Measurements from ENCODE around the gene EML5.

The EML5 gene

GRCh38 chr14:88612981-88613380 is 179.8 kb downstream of the EML5 start:
- DNase-seq = no peak

GRCh38 chr14:88611878-88612277 is 180.9 kb downstream of the EML5 start:
- no peak for DNase-seq

DNA sequence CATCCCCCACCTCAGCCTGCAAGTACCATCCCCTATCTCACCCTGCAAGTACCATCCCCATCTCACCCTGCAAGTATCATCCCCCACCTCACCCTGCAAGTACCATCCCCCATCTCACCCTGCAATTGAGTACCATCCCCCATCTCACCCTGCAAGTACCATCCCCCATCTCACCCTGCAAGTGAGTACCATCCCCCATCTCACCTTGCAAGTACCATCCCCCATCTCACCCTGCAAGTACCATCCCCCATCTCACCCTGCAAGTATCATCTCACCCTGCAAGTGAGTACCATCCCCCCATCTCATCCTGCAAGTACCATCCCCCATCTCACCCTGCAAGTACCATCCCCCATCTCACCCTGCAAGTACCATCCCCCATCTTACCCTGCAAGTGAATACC is 184.9 kb downstream of the EML5 start:
- DNase-seq = no peak

DNA sequence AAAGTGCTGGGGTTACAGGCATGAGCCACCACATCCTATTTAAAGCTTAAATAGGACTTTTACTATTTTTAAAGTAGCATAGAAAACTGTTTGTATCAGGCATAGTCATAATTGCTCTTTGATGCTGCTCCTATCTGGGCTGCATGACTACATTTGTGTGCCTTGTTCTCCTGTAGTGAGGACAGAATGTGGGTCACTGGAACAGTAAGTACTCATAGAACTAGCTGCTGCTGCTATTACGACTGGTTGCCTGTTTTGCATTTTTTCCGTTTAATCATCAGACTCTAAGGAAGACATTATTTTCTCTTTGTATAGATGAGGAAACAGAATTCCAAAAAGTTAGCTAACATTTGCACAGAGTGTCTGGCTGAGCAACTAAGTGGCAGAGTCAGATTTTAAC is 187.2 kb downstream of the EML5 start:
- no peak for DNase-seq

DNA sequence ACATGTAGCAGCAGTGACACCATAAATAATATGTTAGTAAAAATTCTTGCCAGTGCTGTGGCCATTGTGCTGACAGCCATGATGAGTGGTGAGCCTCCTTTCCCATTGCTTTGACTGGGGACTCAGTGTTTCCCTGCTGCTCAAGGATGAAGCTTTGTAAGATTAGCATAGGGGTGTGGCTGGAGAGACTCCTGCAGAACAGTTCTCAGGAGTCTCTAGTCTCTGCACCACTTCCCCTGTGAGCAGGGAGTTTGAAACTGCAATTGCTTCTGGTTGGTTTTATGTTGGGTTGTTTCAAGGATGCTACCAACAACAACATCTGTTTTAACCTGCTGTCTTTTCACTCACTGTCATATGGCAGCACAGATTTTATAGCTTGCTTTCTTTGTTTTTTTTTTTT is 188.5 kb downstream of the EML5 start:
- no peak for DNase-seq

- DNase-seq = no peak
Observed at GRCh38 chr14:88599761-88600439, 192.9 kb downstream of the EML5 start.

DNA sequence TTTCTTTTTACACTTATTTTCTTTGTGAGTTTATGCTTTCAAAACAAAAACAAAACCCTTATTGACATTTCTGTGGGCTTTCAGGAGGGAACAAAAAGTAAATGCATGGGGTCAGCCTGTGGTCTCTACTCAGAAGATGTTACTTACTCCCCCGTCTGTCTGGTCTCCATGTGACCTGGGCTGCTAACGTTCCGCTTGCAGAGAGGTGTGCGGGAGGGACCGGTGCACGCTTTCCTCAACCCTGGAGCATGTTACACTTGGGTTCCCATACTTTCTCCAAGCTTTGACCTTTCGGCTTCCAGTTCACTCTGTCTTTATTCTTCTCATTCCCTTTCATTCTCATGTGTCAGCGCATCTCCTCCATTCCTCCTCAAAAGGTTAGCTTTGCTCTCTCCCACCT is 193.4 kb downstream of the EML5 start:
- DNase-seq = no peak

GRCh38 chr14:88598097-88598675 is 194.6 kb downstream of the EML5 start:
- no peak for DNase-seq

- DNase-seq = no peak
Observed at GRCh38 chr14:88597601-88598000, 195.2 kb downstream of the EML5 start.

- DNase-seq = no peak
Observed at GRCh38 chr14:88597038-88597437, 195.7 kb downstream of the EML5 start.

DNA sequence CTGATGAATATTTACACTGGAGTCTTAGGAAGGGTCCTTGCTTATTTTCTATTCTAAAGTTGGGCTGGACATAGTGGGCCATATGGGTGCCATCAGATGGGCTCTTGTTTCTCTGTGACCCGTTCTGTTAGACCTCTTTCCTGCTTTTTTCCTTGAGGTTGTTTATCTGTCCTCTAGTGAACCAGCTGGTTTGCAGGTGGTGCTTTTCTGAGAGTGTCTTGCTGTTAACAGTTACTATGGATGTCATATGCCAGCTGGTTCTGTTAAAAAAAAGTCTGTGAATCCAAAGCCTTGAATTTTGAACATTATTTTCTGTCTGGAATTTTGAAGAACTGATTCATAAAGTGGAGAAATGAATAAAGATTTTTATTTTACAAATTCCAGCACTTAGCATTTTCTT is 200.7 kb downstream of the EML5 start:
- DNase-seq = no peak

GRCh38 chr14:88590173-88590572 is 202.6 kb downstream of the EML5 start:
- DNase-seq = no peak

GRCh38 chr14:88588081-88588480 is 204.7 kb downstream of the EML5 start:
- DNase-seq = no peak

GRCh38 chr14:88584451-88584850 is 208.3 kb downstream of the EML5 start:
- no peak for DNase-seq

GRCh38 chr14:88576222-88576621 is 216.5 kb downstream of the EML5 start:
- no peak for DNase-seq

DNA sequence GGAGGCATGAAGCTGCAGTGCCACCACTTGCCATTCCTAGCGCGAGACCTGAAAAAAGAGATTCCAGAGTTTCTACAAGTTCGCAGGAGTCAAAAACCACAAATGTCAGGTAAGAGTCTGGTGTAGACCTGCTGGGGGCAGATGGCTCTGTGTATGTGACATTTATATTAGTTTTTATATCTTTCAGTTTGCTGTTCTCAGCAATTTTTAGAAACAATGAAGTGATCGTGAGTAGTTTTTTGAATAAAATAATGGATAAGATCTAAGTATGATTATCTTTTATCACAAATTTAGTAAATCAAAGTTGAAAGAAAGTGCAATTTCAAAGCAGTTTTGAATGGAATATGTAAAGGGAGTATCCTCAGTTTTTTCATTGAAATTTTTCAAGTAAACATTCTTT is 220.6 kb downstream of the EML5 start:
- no peak for DNase-seq

DNA sequence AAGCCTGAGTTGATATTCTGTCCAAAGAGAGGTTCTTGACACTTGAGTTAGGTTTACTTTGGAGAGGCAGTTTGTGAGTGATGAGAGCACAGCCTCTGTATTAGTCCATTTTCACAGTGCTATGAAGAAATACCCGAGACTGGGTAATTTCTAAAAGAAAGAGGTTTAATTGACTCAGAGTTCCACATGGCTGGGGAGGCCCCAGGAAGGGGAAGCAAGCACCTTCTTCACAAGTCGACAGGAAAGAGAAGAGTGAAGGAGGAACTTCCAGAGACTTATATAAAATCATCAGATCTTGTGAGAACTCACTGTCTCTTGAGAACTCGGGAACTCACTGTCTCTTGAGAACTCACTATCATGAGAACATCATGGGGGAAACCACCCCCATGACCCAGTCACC is 224.6 kb downstream of the EML5 start:
- no peak for DNase-seq

DNA sequence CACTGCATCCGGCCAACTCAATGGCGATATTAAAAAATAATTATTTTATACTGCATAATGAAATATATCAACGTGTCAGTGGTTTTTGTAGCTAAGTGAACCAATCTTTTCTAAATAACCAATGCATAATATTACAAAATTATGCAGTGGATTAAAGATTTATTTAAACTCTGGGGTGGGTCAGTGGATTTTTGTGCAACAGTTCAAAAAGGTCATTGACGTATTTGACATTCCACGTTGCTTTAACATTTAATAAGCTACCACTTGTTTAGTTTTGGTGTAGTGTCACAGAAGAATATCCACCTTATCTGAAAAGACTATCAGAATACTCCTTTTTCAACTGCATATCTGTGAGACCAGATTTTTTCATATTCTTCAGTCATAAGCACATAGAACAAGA is 227.3 kb downstream of the EML5 start:
- DNase-seq = no peak

- no peak for DNase-seq
Observed at GRCh38 chr14:88563845-88564244, 228.9 kb downstream of the EML5 start.

DNA sequence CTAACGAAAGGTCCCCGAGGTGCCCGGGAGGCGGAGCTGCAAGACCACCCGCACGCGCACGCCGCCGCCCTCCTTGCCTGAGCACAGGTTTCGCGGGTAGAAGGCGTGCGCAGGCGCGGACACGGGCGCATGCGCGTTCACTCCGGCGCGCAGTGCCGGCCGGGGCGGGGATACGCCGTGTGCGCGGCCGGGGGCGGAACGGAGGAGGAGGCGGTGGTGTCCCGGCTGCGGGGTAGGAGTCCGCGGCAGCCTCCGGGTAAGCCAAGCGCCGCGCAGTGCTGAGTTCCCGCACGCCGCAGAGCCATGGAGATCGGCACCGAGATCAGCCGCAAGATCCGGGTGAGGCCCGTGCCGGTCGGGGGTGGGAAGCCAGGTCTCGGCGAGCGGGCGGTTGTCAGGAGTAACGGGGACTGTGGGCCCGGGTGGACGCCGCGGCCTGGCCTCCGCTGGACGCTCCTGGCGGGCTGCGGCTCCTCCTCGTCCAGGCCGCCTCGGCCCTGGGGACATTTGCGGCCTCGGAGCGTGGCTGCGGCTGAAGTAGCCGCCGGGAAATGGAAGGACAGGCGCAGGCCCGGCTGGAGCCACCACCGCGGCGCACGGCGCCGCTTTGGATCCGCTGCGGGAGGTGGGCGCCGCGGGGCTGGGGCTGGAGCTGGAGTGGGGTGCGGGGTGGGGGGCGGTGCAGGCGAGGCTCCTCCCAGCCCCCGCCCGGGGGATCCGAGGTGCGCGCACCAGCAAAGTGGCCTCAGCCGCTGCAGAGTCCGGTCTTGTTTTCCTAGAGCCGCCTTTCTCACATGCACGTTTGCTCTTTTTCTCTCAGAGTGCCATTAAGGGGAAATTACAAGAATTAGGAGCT is 229.7 kb downstream of the EML5 start, which contains the start of gene ZC3H14:
ZC3H14 (plus strand) TSS at position 207 of the 856 bp plus-strand sequence; CDS start at position 304, 97 bp downstream.
- DNase-seq = peak; percentile 64 to 84 (median 72)

DNA sequence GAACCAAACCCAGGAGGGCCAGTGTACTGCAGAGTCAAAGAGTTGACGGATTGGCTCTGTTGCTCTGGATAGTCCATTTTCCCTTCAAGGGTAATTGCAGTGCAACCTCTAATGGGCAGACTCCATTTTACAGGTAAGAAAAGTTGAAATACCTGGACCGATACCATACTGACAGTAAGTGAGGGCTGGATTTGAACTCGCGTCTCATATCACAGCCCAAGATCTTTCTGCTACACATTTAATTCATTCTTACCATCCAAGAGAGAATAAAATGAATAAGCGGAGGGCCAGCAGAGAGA is 230.3 kb downstream of the EML5 start:
- DNase-seq = no peak
